Adrenal gland (tissue), 5 donors: Measurements from ENCODE around the gene KCNMA1.

Source experiments
- CTCF ChIP-seq, 6 experiments: fragments of 450-650 bp in 4 of 6; fragments of 200-600 bp in 2 of 6; sonication (generic) in 1 of 6; IDR thresholded peaks; 1 replicate in 5 of 6; 2 replicates in 1 of 6; pipeline versions ENCODE4 v1.5.1 to v1.8.0; 2016 to 2021; ENCODE audit warnings: antibody characterized with exemption in 6 of 6, mild to moderate bottlenecking in 2 of 6, moderate library complexity in 1 of 6
- POLR2A ChIP-seq, 2 donors: fragments of 450-650 bp; IDR thresholded peaks; one replicate each; pipeline ENCODE4 v1.6.1; 2017; ENCODE audit warnings: antibody characterized with exemption in 2 of 2, mild to moderate bottlenecking in 2 of 2, moderate library complexity in 1 of 2
- donor health status: DM: no; HTN: no; CAD: no.

- TF ChIP-seq POLR2A (IDR thresholded peaks at IDR 0.05) = no peak
- TF ChIP-seq CTCF (IDR thresholded peaks at IDR 0.05) = no peak
Observed at GRCh38 chr10:77208684-77209256, 428.8 kb downstream of the KCNMA1 start.
